CD4-positive, alpha-beta T cell treated with Interleukin-4 for 1 hour (primary cell): Measurements from ENCODE around the gene PARD3B.

Experiments used
- DNase-seq, 2 donors: peaks; one replicate each; pipeline ENCODE4 v3.0.0-alpha.2; 2020 to 2022

The PARD3B gene

GRCh38 chr2:204590063-204590462, 44.8 kb downstream of the PARD3B start:
- no peak for DNase-seq

- DNase-seq, result no peak
Observed at GRCh38 chr2:204591225-204591624, 46.0 kb downstream of the PARD3B start.

DNA sequence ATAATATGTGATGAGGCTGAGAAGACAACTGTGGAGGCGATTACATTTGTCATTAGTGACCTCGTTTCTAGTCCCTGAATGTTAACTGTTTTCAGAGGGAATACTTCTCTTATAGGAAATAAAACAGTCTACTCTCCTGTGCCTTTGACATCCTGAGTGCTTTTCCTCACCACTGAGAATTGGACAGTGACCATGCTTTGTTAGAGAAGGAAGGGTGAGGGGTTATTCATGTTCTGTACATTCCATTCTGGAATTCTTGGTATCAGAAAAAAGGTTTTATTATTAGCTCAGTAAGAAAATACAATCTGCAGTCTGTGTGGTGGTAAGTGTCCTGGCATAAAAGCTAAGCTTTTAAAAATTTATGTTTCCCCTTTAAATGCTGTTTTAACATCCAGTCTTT, 58.8 kb downstream of the PARD3B start:
- no peak for DNase-seq

- no peak for DNase-seq
Observed at GRCh38 chr2:204608237-204608939, 63.1 kb downstream of the PARD3B start.

DNA sequence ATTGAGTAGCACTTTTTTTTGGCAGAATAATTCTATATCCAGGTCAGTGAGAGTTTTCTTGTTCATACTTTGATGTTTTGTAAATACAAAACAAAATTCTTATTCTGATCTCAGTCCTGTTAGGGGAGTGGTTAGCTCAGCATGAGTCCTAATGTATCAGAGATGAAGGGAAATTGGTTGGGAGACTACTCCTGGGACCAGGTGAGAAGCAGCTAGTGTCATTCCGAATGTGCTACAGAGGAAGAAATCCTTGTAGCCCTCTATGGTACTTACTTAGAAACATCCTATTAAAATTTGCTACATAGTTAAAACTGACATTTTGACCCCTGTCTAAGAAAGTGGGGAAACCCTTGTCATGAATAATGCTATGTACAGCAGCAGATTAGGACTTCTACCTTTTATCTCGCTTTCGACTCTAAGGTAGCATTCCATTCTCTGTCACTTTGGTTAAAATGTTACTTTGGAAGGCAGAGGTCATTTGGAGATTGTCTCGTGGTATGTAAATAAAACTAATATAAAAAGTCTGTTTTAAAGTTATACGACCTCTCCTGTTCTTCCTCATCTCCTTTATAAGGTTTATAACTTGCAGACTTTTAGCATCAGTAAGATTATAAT, 65.8 kb downstream of the PARD3B start:
- DNase-seq, result no peak

- no peak for DNase-seq
Observed at GRCh38 chr2:204611764-204612163, 66.5 kb downstream of the PARD3B start.

DNA sequence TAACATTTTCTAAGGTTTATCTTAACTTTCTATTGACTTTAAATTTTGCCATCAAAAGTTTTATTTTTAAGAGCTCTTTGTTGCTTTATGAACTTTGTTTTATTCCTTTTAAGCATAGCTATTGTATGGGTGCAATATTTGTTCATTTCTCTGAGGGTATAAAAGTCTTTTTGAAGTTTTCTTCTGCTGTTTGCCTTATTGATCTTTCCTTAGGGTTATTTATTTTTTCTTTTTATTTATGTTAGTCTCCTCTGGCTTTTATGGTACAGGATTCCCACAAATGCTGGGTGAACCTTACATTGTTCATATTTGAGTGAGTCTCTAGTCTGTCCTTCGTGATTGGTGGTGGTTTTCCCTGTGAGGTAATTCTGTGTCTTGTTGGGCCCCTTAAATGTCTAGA, 68.4 kb downstream of the PARD3B start:
- no peak for DNase-seq

- DNase-seq, result no peak
Observed at GRCh38 chr2:204615456-204615855, 70.2 kb downstream of the PARD3B start.

- DNase-seq, result no peak
Observed at GRCh38 chr2:204625135-204625534, 79.9 kb downstream of the PARD3B start.

DNA sequence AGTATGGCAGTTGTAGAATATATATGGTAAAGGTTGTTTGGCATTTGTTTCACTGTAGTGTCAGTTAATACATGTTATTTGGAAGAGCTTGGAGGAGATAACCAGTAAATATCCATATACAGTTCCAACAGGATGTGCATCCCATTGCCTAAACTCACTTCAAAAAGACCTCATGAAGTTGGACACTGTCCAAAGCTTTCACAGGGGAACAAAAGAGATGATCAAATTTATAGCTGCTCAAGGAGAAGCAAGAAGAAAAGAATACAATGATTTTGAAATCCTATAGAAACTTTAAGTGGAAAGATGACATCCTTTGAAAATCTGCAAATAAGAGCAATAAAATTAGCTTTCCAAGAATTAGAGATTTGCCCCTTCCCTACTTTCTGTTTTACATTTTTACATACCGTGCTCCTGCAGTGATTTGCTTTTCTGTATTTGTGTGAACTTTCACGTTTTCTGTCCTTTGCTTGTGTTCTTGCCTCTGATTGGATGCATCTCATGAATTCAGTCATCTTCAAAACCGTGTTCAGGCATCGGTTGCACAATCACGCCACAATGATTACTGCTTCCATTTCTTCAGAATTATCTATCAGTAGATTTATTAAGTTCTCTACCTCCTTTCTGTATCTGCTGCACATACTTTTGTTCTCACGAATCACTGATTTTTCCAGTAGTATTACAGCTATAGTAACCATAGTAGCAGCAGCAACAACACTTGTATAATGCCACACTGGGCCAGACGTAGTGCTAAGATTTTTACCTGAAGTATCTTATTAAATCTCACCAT, 83.8 kb downstream of the PARD3B start:
- no peak for DNase-seq

DNA sequence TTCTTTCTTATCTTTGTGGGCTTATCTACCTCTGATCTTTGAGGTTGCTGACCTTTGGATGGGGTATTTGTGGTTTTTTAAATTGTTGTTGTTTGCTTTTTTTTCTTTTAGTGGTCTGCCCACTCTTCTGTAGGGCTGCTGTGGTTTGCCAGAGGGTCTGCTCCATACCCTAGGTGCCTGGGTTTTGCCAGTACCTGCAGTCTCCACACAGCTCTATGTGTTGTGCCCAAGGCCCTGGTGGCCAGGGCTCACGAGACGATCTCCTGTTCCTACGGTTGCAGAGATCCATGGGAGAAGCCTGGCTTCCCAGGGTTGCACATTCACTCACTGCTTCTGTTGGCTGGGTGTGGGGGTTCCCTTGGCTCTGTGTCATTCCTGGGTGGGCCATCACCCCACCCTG, 87.1 kb downstream of the PARD3B start:
- no peak for DNase-seq

DNA sequence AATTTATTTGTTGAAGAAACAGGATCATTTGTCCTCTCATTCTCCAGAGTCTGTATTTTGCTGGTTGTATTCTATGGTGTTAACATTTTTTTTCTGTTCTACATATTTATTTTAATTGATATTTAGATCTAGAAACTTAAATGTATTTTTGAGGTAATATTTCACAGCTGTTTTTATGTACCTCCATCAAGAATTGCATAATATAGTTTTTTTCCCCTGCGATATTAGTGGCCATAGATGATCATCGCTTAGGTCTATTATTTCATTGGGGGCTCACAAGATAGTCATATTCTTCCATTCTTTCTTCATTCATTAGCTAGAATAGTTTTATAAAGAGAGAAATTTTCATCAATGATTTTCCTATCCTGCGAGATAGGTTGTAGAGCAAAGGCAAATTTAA, 89.3 kb downstream of the PARD3B start:
- DNase-seq, result no peak

GRCh38 chr2:204635478-204635877, 90.2 kb downstream of the PARD3B start:
- no peak for DNase-seq

DNA sequence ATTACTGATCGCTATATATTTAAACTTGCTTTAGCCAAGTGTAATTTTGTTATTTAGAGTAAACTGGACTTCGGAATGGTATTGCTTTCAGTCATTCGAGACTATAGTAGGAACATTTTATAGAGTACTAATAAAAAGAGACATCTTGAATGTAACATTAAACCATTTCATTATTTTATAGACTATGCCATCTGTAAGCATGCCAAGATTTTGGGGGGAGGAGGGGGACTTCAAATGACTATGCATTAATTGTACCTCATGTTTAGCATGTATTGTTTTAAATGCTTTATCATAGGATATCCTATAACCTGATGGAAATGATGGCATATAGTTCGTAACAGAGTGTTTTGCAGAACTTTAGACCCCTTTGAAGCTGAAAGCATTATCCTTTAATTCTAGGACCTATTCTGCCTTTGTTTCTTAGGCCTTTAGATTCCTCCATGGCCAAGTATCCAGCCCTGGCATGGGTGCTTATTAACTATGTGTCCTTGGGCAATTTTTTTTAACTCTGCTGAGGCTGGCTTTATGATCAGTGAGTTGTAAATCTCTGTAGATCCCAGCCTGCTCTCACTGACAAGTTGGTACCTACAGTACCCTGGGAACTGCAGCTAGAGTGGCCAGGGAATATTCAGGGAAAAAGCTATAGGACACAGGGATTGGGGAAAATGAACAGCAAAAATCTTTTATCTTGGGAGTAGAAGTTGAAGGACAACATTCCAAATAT, 93.4 kb downstream of the PARD3B start:
- DNase-seq, result no peak

GRCh38 chr2:204643326-204643725, 98.1 kb downstream of the PARD3B start:
- no peak for DNase-seq

GRCh38 chr2:204645018-204645773, 99.9 kb downstream of the PARD3B start:
- DNase-seq, result no peak

DNA sequence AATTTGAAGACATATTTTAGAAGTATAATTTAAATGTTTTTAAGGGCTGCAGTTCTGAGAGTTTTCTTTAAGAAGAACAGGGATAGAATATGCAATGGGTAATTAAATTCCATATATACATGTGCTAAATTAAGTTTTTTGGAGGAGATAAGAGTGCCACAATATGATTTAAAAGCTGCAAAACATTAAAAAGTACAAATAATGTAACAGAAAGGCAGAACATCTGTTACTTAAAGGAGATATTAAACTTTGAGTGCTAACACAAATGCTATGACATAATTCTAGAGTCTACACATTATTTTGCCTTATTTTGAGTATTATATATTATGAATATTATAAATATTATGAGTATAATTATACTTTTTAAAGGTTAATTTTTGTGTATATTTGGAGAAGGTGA, 102.4 kb downstream of the PARD3B start:
- DNase-seq, result no peak

- DNase-seq, result no peak
Observed at GRCh38 chr2:204650611-204651010, 105.3 kb downstream of the PARD3B start.

DNA sequence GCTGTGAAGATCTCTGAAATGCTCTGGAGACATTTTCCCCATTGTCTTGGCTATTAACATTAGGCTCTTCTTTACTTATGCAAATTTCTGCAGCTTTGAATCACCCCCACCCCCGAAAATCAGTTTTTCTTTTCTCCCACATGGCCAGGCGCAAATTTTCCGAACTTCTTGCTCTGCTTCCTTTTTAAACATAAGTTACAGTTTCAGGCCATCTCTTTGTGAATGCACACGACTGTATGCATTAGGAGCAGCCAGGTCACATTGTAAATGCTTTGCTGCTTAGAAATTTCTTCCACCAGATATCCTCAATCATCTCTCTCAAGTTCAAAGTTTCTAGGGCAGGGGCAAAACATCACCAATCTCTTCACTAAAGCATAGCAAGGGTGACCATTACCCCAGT, 106.8 kb downstream of the PARD3B start:
- DNase-seq, result no peak

- DNase-seq, result no peak
Observed at GRCh38 chr2:204654669-204655068, 109.4 kb downstream of the PARD3B start.

DNA sequence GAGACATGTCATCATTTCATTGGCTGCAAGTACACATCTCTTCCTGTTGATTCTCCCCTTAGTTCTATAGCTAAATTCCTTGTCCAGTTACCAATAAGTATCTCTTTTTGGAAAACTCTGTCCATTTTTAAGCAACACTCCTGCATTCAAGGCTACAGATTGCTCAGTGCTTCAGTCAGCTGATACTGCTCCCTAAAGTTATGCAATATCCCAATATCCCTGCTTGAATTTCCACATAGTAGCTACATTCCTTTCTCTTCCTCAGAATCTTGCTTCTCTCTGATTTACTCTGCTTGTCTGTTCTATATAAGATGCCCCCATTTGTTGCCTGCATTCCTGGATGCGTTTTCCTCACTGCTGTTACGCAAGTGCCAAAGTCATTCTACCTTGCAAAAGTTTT, 109.8 kb downstream of the PARD3B start:
- DNase-seq, result no peak

DNA sequence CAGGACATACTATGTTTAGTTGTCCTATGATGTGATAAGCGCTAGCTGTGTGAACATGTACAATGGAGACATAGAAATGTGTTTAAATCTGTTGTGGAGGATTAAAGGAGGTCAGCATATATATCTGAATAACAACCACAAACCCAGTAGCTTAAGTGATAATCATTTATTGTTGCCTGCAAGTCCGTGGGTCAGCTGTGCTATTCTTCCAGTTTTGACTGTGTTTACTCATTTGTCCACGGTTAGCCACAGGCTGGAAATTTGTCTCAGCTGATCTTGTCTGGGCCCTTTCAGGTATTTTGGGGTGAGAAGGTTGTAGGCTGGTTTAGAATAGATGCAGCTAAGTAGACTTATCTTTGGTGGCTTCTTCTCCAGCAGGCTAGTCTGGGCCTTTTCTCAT, 110.4 kb downstream of the PARD3B start:
- DNase-seq, result no peak

DNA sequence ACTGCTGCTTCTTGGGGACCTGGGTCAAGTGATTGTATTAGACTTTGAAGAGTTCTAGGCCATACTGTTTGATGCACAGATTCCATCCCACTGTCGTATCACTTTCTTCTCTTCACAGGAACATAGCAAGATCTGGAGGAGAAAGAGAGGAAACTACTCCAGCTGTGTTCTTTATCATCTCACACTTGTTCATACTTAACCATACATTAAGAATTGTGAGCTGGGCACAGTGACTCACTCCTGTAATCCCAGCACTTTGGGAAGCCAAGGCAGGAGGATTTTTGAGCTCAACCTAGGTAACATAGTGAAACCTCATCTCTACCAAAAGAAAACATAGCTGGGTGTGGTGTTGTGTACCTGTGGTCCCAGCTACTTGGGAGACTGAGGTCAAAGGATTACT, 111.7 kb downstream of the PARD3B start:
- no peak for DNase-seq
